Fibroblast of peridontal ligament (primary cell): ENCODE data around the gene NRCAM.
A peak's percentile ranks its signal among the peaks of the same experiment; 100 is the strongest.
"Not testable (repeated sequence)": the region's sequence is repeated elsewhere in the genome, so short reads cannot be mapped to it uniquely, and the experiment has no call there.

Source experiments
- DNase-seq: peaks from one replicate; pipeline ENCODE4 v3.0.0-alpha.2; 2010; ENCODE audit errors: extremely low read depth

The NRCAM gene

DNA sequence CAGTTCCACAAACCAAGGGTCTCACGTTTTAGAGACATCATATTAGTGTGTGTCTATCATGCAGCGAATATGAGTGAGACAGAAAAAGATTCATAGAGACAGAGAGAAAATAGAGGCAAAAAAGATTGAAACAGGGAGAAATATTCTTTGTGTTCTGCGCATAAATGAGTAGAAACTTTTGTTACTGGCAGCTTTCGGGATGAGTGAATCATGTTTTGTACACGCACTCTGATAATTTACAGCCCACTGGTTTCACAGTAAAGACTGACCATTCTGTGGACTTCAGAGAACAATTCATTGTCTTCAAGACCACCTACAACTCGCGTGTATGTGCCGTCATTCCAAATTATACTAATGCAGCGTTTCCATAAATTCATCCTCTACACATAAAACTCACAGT is 60.2 kb downstream of the NRCAM start:
- DNase-seq, result no peak

DNA sequence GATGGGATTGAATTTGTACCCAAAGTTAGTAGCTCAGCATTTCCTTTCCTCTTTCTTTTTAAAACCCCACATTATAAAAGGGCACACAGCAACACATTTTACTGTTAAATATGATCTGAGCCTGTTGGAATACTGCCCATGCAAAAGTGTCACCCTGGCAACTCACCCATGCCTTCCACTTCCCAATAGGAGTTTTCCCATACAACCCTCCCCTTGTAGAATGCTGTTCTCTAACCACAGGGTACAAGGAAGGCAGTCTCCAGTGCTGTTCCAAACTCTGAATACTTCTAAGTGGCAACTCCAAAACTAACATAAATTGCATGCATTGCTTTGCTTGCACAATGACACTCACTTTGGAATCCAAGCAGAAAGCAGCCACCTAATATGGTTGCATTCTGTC is 60.8 kb downstream of the NRCAM start:
- no peak for DNase-seq

DNA sequence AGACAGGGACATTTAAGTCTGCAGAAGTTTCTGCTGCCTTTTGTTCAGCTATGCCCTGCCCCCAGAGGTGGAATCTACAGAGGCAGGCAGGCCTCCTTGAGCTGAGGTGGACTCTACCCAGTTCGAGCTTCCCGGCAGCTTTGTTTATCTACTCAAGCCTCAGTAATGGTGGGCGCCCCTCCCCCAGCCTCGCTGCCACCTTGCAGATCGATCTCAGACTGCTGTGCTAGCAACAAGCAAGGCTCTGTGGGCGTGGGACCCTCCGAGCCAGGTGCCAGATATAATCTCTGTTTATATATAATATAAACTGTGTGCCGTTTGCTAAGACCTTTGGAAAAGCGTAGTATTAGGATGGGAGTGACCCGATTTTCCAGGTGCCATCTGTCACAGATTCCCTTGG is 63.1 kb downstream of the NRCAM start:
- DNase-seq, result not testable (repeated sequence)

DNA sequence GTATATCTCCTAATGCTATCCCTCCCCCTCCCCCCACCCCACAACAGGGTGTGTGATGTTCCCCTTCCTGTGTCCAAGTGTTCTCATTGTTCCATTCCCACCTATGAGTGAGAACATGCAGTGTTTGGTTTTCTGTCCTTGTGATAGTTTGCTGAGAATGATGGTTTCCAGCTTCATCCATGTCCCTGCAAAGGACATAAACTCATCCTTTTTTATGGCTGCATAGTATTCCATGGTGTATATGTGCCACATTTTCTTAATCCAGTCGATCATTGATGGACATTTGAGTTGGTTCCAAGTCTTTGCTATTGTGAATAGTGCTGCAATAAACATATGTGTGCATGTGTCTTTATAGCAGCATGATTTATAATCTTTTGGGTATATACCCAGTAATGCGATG is 68.5 kb downstream of the NRCAM start:
- DNase-seq, result not testable (repeated sequence)

DNA sequence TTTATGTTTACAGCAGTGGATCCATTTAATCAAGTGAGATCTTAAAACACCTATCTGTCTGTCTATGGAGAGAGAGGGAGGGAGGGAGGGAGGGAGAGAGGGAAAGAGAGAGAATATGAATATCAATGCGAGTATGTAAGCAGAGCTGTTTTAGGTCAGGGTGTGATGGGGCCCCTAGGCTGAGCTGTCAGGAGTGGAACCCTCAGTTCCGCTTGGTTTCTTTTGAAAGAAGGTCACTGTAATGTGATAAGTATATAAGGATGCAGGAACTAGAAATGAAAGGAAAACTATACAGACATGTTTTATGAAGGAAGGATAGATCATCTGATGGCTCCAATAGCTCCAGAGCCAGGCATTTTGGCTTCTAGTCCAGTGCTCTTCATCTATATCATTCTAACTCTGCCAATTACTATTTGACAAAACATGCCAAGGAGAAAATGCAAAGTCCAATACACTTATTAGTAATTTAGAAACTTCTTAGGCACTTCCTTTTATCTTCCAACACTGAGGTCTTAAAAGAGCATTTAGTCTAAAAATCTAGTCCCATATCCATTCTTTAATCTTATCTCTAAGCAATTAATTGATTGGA is 70.3 kb downstream of the NRCAM start:
- no peak for DNase-seq

DNA sequence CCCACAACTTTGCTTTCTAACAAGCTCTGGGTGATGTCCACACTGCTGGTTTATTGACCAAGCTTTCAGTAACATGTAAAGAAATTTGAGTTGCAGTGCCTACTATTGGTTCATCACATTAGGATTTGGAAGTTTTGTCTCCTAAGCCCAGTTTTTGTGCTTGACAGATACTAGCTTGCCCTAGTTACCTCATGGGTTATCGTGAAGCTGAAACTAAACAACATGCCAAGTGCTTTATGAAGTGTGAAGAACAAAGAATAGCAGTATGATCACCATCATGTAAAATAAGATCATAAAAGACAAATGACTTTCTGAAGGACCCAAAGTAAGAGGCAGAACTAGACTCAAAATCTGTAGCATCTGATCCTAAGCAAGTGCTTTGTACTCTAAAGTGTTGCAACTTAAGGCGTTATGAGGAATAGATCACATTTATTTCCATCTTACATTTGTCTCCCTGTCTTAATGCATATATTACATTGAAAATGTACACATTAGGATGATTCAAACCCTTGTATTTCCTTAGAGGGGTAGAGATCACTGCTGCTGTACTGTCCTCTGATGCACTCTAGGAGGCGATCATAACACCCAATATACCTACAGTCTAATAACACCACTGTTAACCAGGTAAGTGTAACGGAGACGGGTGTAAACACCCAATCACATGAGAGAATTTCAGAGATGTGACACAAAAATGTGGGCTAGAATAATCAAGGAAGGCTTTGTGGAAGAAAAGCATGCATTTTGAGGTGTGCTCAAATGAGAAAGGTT is 71.3 kb downstream of the NRCAM start:
- DNase-seq, result no peak

DNA sequence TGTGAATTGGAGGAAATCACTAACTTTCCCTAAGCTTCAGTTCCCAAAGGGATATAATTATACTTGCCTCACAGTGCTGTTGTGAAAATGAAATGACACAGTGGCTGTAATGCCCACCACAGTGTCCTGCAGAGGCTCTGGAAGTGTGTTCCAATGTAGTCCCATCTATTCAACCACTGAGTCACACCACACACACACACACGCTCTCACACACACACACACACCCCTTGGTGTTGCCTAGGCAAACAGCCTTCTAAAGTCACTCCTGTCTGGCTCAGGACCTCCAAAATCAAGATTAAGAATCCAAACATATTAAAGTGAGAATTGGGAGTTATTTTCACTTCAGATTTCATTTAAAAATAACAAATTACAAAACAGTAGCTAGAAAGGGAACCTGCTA is 73.3 kb downstream of the NRCAM start:
- DNase-seq, result no peak

DNA sequence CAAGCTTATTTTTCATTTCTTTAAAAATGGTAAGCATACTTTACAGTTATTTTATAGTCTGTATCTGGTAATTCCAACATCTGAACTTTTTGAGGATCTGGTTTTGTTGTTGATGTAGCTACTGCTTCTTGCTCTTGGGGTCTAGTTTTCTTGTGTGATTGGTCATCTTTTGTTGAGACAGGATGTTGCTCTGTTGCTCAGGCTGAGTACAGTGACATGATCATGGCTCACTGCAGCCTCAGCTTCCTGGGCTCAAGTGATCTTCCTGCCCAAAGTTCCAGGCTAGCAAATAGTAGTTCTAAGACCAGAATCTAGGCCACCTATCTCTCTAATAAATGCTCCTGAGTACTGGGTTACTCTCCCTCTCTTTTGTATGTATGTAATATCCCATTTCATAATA is 75.7 kb downstream of the NRCAM start:
- DNase-seq, result no peak

DNA sequence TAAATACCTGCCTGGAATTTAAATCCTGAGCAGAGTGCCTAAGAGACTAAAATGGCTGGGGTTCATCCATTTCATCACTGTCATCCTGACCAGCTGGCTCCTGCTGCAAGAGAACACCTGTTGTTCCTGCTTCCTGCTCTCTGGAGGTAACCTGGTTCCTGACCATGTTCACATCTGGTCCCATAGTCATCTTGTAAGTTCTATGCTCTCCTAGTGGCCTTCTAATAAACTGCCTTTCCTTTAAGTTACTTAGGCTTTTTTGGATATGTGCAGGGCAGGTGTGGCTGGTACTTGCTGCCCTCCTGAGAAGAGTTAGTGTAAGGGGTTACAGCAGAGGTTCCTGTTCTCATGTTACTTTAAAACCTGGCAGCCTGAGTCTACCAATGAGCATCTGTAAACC is 80.0 kb downstream of the NRCAM start:
- no peak for DNase-seq

DNA sequence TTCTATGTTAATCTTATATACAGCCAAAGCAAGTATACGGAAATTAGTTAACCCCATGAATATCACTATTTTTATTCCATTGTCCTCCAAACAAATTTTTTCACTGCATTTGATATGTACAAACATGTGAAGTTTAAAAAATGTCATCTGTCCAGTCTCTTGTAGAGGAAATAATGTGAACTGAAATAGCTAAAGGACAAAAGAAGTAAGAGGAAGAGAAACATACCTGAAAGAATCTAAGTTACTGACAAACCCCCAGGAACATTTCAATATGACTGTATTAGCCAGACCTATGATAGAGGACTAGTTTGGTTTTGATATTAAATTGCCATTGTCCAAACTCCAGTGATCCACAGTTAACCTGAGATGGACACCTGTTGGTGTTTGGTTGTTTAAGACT is 80.6 kb downstream of the NRCAM start:
- DNase-seq, result no peak

DNA sequence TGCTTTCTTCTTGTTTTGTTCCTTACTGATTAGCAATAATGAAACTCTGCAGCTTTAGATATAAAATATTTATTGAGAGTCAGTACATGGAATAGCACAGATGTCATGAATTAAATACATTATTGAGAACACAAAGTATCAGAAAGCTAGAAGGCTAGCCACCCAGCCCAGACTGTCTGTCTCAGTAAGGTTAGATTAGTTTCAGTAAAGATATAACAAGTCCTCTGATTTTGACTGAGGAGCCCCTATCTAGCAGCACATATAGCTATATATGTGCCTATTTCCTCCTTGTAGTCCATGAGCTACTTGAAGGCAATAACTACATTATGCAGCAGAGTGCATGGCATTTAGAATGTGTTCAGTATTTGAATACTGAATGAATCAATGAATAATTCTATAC is 81.3 kb downstream of the NRCAM start:
- DNase-seq, result no peak

DNA sequence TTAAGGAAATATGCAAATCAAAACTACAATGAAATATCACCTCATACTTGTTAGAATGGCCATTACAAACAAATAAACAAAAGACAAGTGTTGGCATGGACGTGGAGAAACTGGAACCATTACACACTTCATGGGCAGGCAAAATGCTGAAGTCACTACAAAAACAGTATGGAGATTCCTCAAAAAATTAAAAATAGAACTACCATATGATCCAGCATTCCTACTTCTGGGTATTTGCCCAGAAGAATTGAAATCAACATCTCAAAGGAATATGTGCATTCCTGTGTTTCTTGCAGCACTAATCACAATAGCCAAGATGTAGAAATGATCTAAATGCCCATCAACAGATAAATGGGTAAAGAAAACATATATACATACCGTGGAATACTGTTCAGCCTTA is 83.6 kb downstream of the NRCAM start:
- DNase-seq, result peak; percentile 5

DNA sequence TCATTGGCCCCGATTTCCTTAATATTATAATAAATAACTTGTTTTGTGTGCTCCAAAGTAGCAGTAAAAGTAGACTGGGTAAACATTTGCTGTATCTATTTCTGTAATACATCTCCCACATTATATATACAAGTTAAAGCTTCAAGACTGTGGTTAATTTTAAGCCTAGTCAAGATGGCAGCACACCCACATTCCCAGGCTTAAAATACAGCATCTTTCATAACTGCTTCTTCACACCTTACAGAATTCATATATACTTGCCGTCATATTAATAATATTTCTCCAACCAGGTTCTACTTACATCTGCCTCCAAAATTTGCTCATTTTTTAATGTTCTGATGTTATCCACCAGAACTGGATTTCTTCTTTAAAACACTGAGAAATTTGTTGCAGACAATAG is 85.6 kb downstream of the NRCAM start:
- no peak for DNase-seq

DNA sequence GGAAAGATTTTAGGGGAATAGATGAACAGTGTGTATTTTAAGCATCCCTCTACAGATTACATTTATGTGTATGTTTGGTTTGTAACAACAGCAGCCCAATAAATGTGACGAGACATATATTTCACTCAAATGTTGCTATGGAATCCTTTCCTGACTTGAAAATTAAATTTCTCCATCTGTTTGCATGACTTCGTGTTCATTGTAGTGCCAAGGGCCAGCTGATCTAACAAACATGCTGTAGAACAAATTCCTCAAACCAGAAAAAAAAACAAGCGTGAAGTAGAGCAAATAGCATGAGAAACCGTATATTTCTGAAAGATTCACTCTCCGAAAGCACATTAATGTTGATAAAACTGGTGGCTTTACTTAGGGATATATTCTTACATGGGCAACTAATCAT is 87.8 kb downstream of the NRCAM start:
- DNase-seq, result no peak

DNA sequence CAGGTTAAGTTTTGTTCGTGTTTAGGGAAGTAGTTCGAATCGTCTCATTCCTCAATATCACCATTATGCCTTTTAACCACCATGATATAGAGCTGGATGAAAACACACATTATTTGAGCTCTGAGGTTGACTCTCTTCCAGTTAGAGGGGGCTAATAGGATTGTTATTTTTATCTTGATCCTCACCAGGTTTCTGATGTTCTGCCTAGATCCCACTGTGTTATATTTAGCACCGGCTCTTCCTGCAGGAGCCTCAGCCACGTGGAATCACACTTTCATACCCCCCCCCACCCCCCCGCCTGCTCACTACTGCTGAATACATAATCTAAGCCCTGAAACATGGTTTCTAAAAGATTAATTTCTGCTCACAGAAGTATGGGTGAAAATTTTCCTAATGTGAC is 88.3 kb downstream of the NRCAM start:
- DNase-seq, result no peak

DNA sequence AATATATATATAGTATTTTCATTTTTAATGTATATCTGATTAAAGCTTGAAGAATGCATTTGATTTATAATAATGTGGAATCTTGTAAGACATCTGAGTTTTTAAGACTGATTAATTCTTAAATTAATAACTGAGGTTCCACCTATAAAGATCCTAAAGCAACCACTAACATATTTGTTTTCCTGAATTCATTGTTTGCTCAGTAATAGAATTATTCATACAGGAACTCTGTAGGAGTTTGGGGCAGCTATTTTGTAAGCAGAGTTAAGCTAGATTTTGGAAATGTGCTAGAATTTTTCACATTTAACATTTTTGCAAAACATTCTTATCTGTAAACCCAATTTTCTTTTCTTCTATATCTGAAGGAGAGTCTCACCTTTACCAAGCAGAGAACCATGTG is 88.9 kb downstream of the NRCAM start:
- no peak for DNase-seq

DNA sequence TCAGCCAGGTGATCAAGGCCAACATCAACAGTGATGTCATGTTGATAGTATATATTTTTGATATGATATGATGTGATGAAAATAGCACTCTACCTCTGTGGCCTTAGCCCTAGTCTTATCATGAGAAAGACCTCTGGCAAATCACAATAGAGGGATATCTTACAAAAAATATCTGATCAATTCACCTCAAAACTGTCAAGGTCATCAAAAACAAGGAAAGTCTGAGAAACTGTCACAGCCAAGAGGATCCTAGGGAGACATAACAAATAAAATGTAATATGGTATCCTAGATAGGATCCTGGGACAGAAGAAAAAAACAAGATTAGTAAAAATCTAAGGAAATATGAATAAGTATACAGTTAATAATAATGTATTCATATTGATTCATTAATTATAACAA is 92.6 kb downstream of the NRCAM start:
- DNase-seq, result no peak

DNA sequence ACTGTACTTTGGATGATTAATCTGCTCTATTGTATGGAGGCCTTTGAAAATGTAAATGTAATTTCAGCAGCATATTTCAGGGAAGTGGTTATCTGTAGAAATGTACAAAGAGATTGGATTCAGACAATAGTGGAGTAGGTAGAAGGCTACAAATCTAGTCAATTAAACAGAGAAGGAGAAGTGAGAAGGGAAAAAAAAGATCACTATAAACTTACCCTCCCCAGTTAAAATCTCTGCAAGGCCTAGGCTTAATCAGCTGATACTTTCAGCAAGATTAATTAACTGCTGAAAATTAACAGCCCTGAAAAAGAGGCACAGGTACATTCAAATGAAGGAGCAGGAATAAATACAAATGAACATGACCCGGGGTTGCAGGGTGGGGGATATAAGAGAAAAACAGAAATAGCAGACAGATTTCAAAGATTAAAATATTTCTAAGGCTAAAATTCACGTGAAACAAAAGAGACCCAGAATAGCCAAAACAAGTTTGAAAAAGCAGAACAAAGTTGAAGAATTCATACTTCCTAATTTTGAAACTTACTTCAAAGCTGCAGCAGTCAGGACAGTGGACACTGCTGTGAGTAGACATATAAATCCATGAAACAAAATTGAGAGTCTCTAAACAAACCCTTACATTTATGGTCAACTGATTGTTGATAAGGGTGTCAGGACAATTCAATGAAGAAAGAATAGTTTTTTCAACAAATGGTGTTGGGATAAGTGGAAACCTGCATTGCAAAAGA is 96.0 kb downstream of the NRCAM start:
- no peak for DNase-seq

DNA sequence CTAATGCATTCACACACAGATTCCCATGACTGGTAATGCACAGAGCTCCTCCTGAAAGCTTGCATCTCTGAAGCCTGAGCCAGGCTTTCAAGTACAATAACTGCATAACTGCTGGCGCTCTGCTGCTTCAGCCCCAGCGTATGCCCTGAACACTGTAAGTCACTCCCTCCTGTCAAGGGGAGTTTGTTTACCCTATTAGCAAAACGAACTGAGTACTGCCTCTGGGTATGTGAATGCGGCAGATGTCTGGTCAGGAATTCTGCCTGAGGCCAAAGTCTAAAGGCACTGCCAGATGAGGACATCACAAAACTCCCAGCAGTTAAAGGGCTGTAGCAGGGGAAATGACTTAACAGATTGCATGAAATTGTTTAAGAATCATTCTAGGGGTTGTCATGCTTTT is 97.7 kb downstream of the NRCAM start:
- DNase-seq, result peak; percentile 10

DNA sequence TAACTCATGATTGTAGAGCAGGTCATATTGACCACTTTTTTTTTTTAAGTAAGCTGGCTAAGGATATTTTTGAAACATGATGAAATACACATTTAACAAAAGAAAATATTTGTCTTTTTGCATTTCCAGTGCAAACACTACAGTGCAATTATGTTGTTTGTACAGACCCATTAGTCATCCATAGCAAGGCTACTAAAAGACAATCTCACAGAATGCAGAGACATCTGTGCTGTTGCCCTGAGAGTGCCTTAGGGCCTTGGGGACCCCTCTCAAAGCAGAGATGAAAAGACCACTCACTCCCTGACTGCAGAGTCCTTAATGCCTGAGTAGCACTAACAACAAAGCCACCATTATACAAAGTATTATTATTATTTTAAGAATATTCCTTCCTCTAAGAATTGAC is 104.5 kb downstream of the NRCAM start:
- DNase-seq, result no peak

DNA sequence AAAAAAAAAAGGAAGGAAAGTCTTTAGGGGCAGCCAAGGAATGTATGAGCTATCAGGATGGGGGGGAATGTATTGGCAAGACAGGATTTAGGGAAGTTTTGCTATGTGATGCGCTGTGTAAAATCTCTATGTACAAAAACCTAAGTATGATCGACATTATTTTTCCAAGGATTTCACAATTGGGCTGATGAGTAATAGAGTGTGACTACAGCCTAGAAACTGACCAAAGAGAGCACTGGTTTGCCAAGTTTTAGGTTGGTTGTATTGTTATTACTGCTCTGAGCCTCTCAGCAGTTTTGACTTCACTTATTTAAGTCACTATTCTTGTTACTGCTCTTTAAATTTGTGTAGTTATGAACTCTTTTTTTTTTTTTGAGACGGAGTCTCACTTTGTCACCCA is 107.3 kb downstream of the NRCAM start:
- DNase-seq, result peak; percentile 80

DNA sequence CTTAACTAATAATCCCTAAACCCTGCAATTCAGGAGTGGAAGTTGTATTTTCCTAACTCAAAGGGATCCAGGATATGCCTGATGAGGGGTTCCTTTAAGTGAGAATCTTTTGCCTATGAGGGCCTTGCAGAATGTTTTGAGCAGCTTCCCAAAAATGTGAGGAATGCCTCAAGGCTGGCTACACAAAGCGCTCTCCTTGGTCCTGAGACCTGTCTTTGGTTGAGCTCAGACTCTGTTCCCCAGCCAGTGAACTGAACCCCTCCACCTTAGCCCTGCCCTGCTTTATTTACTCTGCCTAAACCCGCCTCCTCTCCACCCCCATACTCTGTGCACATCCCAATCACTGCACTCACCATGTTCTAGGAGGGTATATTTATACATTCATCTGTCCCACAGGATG is 108.6 kb downstream of the NRCAM start:
- peak; percentile 60 for DNase-seq

DNA sequence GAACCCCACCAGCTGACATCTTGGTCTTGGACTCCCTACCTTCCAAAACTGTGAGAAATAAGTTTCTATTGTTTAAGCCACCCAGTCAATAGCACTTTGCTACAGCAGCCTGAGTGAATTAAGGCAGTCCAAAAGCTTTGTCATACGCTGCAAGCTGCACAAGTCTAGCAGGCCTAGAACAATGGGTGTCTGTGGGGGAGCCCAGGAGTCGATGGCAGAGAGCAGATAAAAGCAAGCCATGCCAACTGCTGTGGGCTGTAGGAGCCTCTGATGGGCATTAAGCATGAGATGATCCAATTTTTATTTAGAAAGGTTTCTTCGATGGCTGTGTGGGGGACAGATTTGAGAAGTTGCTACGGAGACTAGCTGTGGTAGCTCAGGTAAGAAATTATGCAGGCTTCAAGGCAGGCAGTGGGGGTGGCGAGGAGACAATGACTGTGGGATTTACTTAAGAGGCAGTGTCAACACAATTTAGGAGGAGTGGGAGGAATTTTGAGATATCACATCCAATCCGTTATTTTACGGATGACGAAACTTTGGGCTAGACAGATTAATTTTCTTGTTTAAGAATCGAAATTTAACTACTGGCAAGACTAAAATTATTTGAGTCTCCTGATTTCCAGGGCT is 110.4 kb downstream of the NRCAM start:
- no peak for DNase-seq
